ENCODE data around the gene VPS8.
A peak's percentile ranks its signal among the peaks of the same experiment; 100 is the strongest.

The VPS8 gene, protein sequence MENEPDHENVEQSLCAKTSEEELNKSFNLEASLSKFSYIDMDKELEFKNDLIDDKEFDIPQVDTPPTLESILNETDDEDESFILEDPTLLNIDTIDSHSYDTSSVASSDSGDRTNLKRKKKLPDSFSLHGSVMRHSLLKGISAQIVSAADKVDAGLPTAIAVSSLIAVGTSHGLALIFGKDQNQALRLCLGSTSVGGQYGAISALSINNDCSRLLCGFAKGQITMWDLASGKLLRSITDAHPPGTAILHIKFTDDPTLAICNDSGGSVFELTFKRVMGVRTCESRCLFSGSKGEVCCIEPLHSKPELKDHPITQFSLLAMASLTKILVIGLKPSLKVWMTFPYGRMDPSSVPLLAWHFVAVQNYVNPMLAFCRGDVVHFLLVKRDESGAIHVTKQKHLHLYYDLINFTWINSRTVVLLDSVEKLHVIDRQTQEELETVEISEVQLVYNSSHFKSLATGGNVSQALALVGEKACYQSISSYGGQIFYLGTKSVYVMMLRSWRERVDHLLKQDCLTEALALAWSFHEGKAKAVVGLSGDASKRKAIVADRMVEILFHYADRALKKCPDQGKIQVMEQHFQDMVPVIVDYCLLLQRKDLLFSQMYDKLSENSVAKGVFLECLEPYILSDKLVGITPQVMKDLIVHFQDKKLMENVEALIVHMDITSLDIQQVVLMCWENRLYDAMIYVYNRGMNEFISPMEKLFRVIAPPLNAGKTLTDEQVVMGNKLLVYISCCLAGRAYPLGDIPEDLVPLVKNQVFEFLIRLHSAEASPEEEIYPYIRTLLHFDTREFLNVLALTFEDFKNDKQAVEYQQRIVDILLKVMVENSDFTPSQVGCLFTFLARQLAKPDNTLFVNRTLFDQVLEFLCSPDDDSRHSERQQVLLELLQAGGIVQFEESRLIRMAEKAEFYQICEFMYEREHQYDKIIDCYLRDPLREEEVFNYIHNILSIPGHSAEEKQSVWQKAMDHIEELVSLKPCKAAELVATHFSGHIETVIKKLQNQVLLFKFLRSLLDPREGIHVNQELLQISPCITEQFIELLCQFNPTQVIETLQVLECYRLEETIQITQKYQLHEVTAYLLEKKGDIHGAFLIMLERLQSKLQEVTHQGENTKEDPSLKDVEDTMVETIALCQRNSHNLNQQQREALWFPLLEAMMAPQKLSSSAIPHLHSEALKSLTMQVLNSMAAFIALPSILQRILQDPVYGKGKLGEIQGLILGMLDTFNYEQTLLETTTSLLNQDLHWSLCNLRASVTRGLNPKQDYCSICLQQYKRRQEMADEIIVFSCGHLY (N-terminal part only)

DNA sequence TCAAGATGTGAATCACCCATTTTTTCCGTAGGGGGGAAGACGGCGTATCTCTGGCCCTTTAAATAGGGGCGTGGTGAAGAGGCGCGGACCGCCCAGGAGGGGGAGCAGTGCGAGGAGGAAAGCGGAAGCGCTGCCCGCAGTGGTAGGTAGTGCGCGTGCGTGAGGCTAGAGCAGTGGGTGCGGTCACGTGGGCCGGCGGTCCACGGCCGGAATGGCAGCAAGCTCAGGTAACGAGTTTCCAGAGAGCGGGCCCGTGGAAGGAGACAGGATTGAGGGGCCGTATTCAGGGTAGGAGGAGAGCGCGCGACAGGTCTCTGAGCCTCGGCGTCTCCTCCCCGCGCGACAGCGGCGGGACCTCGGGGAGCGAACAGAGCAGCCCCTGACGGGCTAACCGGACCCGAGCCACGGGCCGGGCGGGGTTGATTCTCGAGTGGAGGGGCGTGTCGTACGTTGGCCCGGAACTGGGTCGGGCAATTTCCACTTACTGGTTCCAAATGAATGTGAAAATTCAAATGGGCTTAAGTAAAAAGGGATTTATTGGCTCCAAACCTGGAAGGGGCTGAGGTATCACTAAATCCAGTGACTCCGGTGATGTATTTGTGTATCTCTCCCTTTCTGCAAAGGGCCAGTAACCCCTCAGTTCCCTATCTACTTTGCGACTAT lies at the start of gene VPS8:
Gene VPS8, plus strand, starts transcription at position 168 of the 663 bp plus-strand sequence. CDS start 12,467 bp downstream, outside the sequence.
- peak; percentile 95 for DNase-seq (ENCODE audit: low read depth)

DNA sequence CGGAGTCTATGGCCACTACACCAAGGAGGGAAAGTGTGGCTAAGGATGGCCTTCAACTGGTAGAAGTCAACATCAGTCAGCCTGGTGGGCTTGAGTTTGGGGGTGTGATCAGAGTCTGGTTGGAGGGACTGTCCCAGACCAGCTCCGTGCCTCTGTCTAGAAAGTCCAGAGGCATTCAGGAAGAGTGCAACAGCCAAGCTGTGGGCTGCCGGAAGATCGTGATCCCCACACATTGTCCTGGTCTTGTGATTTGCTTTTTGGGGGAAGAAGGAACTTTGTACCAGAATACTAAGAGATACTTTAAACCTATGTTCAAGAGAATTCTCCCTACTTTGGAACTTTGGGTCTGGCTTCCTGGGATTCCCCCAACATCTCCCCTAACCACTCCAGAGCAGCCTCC lies 47.8 kb upstream of the VPS8 start:
- no peak for DNase-seq (ENCODE audit: low read depth)

DNA sequence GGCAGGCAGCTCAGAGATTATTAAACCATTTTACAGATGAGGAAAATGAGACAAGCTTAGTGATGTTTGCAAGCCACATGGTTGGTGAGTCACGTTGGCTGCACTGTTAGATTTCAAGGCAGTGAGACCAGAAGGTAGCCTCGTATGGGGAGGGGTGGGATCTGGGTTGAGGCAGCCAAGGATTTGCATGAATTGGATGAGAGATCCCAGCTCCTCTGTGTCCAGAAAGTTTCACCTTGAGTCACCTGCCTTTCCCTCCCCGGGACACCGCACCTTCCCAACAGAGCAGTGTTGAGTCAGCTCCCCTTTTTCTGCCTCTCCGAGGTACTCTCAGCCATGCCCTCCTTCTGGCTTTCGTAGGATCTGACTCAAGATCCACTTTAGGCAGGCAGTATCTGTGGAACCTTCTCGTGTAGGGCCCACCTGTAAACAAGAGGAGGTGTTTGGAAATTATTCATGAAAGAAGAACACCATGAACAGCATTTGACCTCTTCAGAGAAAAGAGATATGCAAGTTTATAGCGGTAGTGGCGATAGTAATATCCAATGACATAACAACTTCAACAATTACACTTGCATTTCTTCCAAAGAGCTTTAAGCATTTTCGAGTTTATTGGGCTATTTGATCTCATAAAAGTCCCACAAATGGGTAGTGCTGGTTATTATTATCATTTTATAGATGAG lies 46.8 kb upstream of the VPS8 start:
- no peak for DNase-seq (ENCODE audit: low read depth)

- no peak for DNase-seq (ENCODE audit: low read depth)
These were observed 46.3 kb upstream of the VPS8 start for GRCh38 chr3:184765730-184766074.

DNA sequence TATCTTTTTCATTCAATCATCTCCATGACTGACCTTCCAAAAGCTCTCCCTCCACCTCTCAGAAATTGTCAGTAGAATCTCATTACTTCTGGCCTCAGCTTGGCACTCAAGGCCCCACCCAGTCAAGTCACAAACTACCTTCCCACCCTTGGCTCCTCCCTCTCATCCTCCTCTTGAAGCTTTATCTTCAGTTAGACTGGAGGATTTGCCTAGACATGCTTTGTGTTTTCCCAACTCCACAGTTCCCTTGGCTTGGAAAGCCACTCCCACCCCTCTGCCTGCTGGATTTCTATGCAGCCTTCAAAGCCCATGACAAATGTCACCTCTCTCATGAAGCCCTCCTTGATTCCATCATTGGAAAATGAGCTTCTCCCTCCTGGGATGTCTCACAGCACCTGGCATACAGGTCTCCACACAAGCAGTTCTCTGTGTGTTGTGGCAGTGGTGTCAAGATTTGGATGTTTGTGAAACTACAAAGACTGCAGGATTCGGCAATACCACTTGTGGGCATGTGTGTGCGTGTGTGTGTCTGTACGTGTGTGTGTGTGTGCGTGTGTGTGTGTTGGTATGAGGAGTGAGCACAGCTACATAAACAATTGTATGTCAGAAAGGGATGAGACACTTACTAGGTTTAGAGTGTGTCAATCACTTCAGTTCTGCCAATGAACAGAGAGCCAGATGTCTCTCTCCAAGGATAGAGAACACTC lies 45.3 kb upstream of the VPS8 start:
- no peak for DNase-seq (ENCODE audit: low read depth)

DNA sequence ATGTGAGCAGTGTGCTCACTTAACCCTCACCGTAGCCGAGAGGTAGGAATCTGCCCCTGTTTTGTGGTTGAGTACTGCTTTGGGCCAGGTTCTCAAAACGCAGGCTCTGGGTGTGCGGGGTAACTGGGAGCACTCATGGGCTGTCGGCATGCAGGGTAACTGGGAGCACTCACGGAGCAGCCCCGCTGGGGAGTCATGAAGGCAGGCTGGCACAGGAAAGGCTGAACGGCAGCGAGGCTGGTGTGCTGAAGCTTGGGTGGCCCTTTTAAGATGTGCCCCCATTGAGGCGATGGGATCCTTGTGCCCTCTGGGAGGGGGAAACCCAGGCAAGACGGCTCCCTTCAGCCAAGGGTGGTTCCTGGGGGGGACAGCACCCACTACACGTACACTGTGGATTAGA lies 44.6 kb upstream of the VPS8 start:
- DNase-seq (ENCODE audit: low read depth), result no peak

DNA sequence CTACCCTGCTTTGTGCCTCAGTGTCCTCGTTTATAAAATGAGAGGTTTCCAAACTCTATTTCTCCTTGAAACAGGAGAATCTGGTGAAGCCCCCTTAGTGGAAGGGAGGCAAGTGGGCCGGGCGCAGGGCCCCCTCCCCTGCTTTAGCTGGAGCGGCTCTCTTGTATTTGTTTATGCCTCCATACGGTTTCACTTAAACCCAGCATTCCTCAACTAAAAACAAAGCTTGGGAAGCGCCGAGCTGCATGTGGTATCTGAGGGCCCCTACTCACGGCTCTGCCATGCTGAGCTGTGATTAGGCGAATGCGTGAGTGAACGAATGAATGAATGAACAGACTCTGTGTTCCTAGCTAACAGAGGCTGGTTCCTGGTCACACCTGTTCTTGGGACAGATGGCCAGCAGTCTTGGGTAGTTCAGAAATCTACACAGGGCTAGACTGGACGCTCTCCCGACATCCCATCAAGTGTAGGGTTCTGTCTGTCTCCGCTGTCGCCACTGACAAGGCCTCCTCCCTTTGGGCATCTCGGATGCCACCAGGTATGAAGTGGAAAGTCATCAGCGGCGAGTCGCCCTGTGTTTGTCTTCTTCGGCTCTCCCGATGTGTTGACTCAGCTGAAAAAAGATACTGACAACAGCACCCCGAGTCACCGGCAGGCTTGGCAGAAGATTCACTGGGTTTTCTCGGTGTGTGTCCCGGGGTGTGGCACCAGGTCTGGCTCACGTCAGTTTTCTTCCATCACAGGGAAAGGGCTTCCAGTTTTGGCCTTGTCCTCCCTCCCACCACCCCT lies 42.4 kb upstream of the VPS8 start:
- DNase-seq (ENCODE audit: low read depth), result no peak

- DNase-seq (ENCODE audit: low read depth), result no peak
These were observed 41.4 kb upstream of the VPS8 start for GRCh38 chr3:184770541-184770940.

DNA sequence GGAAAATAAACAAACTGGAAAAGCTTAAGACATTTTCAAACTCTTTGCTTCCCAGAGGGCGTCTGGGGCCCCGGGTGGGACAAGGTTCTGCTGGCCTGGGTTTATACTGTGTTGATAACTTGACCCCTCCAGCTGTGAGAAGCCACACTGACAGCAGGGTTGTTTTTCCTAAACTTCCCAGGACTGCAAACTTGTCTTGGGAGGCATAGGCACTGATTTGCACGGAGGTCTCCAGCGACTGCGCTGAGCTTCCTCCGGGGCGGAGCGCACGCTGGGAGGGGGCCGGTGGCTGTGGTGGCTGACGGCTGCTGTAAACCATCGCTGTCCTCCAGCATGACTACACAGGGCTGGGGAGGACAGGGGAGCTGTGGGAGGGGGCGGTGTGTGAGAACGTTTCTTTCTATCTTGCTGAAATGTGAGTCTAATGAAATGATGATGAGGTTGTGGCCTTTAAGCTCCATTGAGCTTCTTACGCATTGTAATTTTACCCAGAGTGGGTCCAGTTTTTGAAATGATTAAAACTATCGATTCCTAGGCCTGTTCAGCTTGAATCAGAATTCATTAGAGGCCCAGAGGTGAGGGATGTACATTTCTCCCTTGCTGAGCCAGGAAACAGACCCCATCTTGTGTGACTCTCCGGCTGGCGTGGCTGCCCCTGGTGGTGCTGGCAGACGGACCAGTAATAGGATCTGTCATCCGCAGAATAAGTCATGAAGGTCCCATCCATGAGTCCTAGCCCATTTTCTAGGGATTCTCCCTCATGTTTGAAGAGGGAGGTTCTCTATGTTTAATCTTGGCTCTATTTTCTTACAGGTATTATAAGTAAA lies 40.5 kb upstream of the VPS8 start:
- no peak for DNase-seq (ENCODE audit: low read depth)

DNA sequence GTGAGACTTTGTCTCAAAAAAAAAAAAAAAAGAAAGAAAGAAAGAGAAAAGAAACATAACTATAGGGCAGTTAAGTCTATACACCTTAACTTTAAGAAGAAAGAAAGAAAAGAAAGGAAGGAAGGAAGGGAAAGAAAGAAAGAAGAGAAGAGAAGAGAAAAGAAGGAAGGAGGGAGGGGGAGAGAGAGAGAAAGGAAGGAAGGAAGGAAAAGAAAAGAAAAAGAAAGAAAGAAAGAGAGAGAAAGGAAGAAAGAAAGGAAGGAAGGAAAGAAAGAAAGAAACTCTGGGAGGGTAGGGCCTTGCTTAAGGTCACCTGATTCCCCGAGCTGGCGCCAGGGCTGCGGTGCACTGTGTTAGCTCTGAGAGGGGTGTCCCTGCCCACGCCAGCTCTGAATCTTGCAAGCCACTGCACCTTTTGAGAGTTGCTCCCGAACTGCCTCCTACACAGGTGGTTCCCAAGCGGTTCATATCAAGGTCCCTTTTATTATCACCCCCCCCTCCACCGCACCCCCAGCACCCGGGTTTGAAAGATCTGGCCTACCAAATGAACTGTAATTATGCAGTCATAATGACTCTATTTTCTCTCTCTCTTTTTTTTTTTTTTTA lies 39.2 kb upstream of the VPS8 start:
- no peak for DNase-seq (ENCODE audit: low read depth)

DNA sequence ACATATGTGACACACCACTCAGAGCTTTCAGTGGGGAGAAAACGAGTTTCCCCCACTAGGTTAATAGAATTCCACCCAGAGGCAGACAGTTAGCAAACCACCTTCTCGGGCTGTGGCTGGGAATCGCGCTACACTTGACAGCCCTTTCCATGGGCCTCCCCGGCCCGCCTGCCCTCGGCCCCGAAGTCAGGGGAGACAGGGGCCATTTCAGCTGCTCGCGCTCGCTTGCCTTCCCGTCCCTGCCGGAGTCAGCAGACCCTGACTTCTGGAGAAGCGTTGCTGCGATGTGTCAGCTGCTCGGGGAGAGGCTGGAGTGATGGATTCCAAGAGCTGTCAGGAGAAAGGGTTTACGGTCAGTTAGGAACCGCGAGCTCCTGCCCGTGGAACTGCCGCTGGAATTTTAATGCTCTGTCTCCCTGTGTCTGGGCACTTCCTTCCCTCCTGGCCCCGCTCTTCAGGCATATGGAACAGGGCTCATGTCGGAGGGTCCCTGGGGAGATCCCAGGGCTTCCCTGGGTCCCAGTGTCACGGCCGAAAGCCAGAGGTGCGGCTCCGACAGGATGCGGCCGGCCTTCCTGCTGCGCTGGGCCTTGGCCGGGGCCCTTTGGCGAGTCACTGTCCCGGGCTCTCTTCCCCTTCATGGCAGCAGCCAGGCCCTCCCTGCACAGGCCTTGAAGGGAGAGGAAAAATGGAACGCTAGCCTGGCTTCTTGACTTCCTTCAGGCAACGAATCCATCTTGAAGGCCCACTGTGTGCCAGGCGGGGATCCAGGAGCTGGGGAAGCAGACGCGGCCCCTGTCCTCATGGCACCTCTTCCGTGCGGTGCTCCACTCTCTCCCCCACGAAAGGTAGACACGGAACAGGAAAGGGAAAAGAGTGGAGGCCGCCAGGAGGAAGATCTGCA lies 38.4 kb upstream of the VPS8 start:
- no peak for DNase-seq (ENCODE audit: low read depth)

GRCh38 chr3:184776916-184777315 lies 35.0 kb upstream of the VPS8 start:
- DNase-seq (ENCODE audit: low read depth), result no peak

DNA sequence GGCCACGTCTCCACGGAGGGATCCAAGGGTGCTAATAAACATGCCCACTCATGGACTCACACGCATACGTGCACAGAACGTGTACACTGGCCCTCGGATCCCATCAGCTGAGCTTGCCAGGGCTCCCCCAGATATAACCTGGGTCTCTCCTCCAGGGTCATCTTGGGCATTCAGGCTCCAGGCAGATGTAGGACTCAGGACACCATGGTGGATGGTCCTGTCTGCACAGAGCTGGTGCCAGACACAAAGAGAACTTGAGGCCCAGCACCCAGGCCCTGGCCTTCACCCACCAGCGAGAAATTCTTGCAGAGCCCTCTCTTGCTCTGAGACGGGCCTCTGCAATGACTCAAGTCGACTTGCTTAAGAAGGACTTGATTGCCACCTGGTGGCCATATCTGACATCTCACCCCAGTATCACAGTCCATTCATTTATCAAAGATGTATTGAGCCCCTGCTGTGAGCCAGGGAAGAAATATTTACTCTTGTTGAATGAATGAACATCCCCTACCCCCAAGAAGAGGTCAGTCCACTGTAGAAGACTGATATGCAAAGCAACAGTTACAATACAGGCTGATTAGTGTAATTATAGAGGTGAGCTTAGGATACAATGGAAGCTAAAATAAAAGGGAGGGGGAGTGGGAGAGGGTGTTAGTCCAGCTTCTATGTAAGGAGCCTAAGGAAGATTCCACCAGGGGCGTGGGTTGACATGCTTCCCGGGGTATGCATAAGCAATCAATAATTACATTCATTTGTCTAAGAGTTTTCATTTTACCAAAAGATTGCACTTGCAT lies 34.2 kb upstream of the VPS8 start:
- peak; percentile 95 for DNase-seq (ENCODE audit: low read depth)

DNA sequence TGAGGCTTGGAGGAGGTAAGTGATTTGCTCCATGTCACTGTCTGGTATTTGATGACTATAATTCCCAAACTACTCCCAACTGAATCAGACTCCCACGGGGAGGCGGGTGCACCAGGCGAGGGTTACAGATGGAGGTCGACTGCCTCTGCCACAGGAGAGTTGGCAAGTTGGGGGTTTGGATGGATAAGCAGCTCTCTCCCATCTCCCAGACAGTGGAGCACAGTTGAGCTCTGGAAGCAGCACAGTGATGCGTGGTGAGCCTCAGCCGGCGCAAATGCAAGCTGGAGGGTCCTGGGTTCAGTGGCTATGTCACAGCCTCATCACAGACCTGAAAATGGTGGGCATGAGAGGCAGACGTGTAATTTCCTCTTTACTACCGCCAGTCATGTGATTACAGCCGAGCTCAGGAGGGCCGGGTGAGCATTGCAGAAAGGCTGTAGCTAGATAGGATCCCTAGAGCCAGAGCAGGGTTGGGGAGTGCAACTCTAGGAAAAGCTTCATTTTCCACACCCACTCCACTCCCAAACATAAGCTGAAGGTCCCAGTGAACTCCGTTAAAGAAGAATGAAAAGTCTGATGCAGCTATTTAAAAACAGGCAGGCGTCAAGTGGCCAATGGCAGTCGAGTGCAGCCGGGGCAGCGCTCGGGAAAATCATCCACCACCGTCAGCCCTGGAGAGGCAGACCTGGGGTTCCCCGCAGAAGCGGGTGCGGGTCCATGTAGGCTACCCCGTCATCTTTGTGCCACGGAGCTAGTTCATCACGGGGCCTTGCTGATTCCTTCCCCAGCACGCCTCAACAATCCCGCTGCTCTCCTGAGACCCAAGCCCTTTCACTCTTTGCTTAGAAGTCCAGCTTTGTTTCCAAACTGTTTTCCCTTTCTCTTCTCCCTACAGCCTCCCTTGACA lies 33.3 kb upstream of the VPS8 start:
- no peak for DNase-seq (ENCODE audit: low read depth)

DNA sequence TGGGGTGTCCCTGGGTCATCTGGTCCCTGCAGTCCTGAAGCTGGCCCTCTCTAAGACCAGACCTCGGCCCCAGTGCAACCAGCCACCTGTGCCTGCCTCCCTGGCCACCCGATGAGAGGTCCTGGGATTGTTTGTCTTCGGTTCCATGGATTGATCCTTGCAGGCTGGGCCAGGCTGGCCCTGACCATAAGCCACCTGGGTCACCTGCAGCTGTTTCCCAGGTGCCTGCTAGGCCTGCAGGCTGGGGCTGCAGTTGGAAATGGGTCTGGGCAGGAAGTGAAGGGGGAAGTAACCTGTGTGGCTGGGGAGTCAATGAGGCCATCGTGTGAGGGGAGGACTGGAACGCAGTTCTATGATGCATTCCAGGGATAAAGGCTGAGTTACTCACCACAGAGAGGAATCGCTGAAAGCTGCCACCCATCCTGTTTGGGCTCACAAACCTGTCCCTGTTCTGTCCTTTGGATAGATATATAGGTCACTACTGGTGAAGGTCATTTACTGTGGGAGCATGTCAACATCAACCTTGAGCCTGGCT lies 30.9 kb upstream of the VPS8 start:
- DNase-seq (ENCODE audit: low read depth), result no peak
